Activated T-helper 17 cell treated with anti-CD3 and anti-CD28 coated beads, Interleukin-2, amount 50 U/mL, for 72 hours (primary cell): ENCODE measurements around the gene YLPM1. TPM values are rescaled to one million over a fixed set of nuclear protein-coding genes. Genes with fewer than 3 reads are reported as not detected.
A peak's percentile ranks its signal among the peaks of the same experiment; 100 is the strongest.
"Not testable (repeated sequence)": the region's sequence is repeated elsewhere in the genome, so short reads cannot be mapped to it uniquely, and the experiment has no call there.

Experiments
- ATAC-seq: fragments of 150-1000 bp; cut with Tn5 transposase; replicated peaks from 2 replicates; pipeline ENCODE4 v1.10.0; 2021; ENCODE audit warnings: mild to moderate bottlenecking, moderate library complexity
- H3K27ac Mint-ChIP-seq: one replicate; pipeline ENCODE4 v1.8.0; 2022; ENCODE audit warnings: mixed read lengths
- H3K27me3 Mint-ChIP-seq: one replicate; pipeline ENCODE4 v1.8.0; 2022; ENCODE audit warnings: mixed read lengths
- H3K36me3 Mint-ChIP-seq: one replicate; pipeline ENCODE4 v1.8.0; 2022; ENCODE audit warnings: low read depth, mild to moderate bottlenecking, mixed read lengths
- H3K4me1 Mint-ChIP-seq: one replicate; pipeline ENCODE4 v1.8.0; 2022; ENCODE audit warnings: mixed read lengths
- H3K4me3 Mint-ChIP-seq: one replicate; pipeline ENCODE4 v1.8.0; 2022; ENCODE audit warnings: mild to moderate bottlenecking, mixed read lengths
- H3K9me3 Mint-ChIP-seq: one replicate; pipeline ENCODE4 v1.8.0; 2022; ENCODE audit warnings: mixed read lengths
- total RNA-seq, 2 donors: library from RNA; stranded (reverse); gene quantifications; one replicate each; pipeline ENCODE4 v1.2.3, GENCODE V29; 2022

YLPM1 gene
- total RNA-seq, result 10 to 100 TPM; 52.1 to 59.0 TPM

GRCh38 chr14:74762917-74763802 lies at the start of gene YLPM1:
TSS of gene YLPM1 (plus strand) at chr14:74763316. CDS start at chr14:74763490, 174 bp downstream.
- peak; percentile 95 for ATAC-seq
- Mint-ChIP-seq H3K27ac (peak within 1 kb of the TSS; percentile 98), H3K4me3 (peak within 1 kb of the TSS; percentile 88), H3K27me3 (no peaks in the 10 kb centered on the region), H3K9me3 (no peaks in the 10 kb centered on the region), H3K4me1 (peaks cover 27% of the 10 kb centered on the region), H3K36me3 (peaks cover 42% of the 10 kb centered on the region)

GRCh38 chr14:74713395-74713735 lies 49.8 kb upstream of the YLPM1 start:
- Mint-ChIP-seq H3K9me3 (no peaks in the 10 kb centered on the region), H3K27ac (peak overlapping the region; percentile 91), H3K36me3 (peaks cover 53% of the 10 kb centered on the region), H3K27me3 (no peaks in the 10 kb centered on the region), H3K4me3 (peak overlapping the region; percentile 88), H3K4me1 (peaks cover 12% of the 10 kb centered on the region)
- no peak for ATAC-seq

GRCh38 chr14:74720526-74720925 lies 42.6 kb upstream of the YLPM1 start:
- Mint-ChIP-seq H3K9me3 (no peaks in the 10 kb centered on the region), H3K36me3 (peaks cover 92% of the 10 kb centered on the region), H3K27me3 (no peaks in the 10 kb centered on the region), H3K4me3 (no peak overlapping the region), H3K4me1 (no peaks in the 10 kb centered on the region), H3K27ac (no peak overlapping the region)
- no peak for ATAC-seq

GRCh38 chr14:74723134-74723533 lies 40.0 kb upstream of the YLPM1 start:
- no peaks in the 10 kb centered on the region for H3K4me1 Mint-ChIP-seq
- H3K27me3 Mint-ChIP-seq, result no peaks in the 10 kb centered on the region
- no peak overlapping the region for H3K4me3 Mint-ChIP-seq
- no peak for ATAC-seq
- peaks cover 79% of the 10 kb centered on the region for H3K36me3 Mint-ChIP-seq
- H3K27ac Mint-ChIP-seq, result no peak overlapping the region
- no peaks in the 10 kb centered on the region for H3K9me3 Mint-ChIP-seq

- Mint-ChIP-seq H3K27me3 (no peaks in the 10 kb centered on the region), H3K4me3 (no peak overlapping the region), H3K27ac (no peak overlapping the region), H3K4me1 (no peaks in the 10 kb centered on the region), H3K9me3 (no peaks in the 10 kb centered on the region), H3K36me3 (peaks cover 83% of the 10 kb centered on the region)
- no peak for ATAC-seq
Observed at GRCh38 chr14:74732387-74732786, 30.7 kb upstream of the YLPM1 start.

GRCh38 chr14:74733221-74733620 lies 29.9 kb upstream of the YLPM1 start:
- Mint-ChIP-seq H3K4me3 (no peak overlapping the region), H3K9me3 (no peaks in the 10 kb centered on the region), H3K36me3 (peaks cover 87% of the 10 kb centered on the region), H3K27me3 (no peaks in the 10 kb centered on the region), H3K4me1 (no peaks in the 10 kb centered on the region), H3K27ac (no peak overlapping the region)
- no peak for ATAC-seq

- H3K4me1 Mint-ChIP-seq, result no peaks in the 10 kb centered on the region
- peaks cover 88% of the 10 kb centered on the region for H3K36me3 Mint-ChIP-seq
- ATAC-seq, result no peak
- no peak overlapping the region for H3K4me3 Mint-ChIP-seq
- no peaks in the 10 kb centered on the region for H3K27me3 Mint-ChIP-seq
- H3K27ac Mint-ChIP-seq, result no peak overlapping the region
- no peaks in the 10 kb centered on the region for H3K9me3 Mint-ChIP-seq
Observed at GRCh38 chr14:74735125-74735524, 28.0 kb upstream of the YLPM1 start.

- Mint-ChIP-seq H3K4me3 (no peak overlapping the region), H3K4me1 (no peaks in the 10 kb centered on the region), H3K27ac (no peak overlapping the region), H3K36me3 (peaks cover 66% of the 10 kb centered on the region), H3K9me3 (no peaks in the 10 kb centered on the region), H3K27me3 (no peaks in the 10 kb centered on the region)
- ATAC-seq, result no peak
Observed at GRCh38 chr14:74737753-74738325, 25.3 kb upstream of the YLPM1 start.

- peaks cover 49% of the 10 kb centered on the region for H3K36me3 Mint-ChIP-seq
- H3K27ac Mint-ChIP-seq, result no peak overlapping the region
- H3K4me3 Mint-ChIP-seq, result no peak overlapping the region
- no peak for ATAC-seq
- no peaks in the 10 kb centered on the region for H3K9me3 Mint-ChIP-seq
- H3K27me3 Mint-ChIP-seq, result no peaks in the 10 kb centered on the region
- no peaks in the 10 kb centered on the region for H3K4me1 Mint-ChIP-seq
Observed at GRCh38 chr14:74739293-74740030, 23.7 kb upstream of the YLPM1 start.

- Mint-ChIP-seq H3K27me3 (no peaks in the 10 kb centered on the region), H3K4me1 (no peaks in the 10 kb centered on the region), H3K27ac (no peak overlapping the region), H3K9me3 (peaks cover 5% of the 10 kb centered on the region), H3K36me3 (no peaks in the 10 kb centered on the region), H3K4me3 (no peak overlapping the region)
- ATAC-seq, result no peak
Observed at GRCh38 chr14:74747237-74747636, 15.9 kb upstream of the YLPM1 start.

- H3K36me3 Mint-ChIP-seq, result no peaks in the 10 kb centered on the region
- peaks cover 5% of the 10 kb centered on the region for H3K9me3 Mint-ChIP-seq
- H3K27me3 Mint-ChIP-seq, result no peaks in the 10 kb centered on the region
- H3K27ac Mint-ChIP-seq, result no peak overlapping the region
- H3K4me1 Mint-ChIP-seq, result no peaks in the 10 kb centered on the region
- ATAC-seq, result no peak
- no peak overlapping the region for H3K4me3 Mint-ChIP-seq
Observed at GRCh38 chr14:74754157-74754556, 9.0 kb upstream of the YLPM1 start.

GRCh38 chr14:74754899-74755298 lies 8.2 kb upstream of the YLPM1 start:
- ATAC-seq, result no peak
- no peak overlapping the region for H3K4me3 Mint-ChIP-seq
- no peaks in the 10 kb centered on the region for H3K36me3 Mint-ChIP-seq
- no peaks in the 10 kb centered on the region for H3K27me3 Mint-ChIP-seq
- H3K9me3 Mint-ChIP-seq, result peaks cover 5% of the 10 kb centered on the region
- H3K4me1 Mint-ChIP-seq, result no peaks in the 10 kb centered on the region
- no peak overlapping the region for H3K27ac Mint-ChIP-seq

- H3K27ac Mint-ChIP-seq, result no peak overlapping the region
Observed at GRCh38 chr14:74756326-74756725, 6.8 kb upstream of the YLPM1 start.

GRCh38 chr14:74758505-74758904 lies 4.6 kb upstream of the YLPM1 start:
- not testable (repeated sequence) for H3K27ac Mint-ChIP-seq, ATAC-seq, H3K4me1 Mint-ChIP-seq, H3K36me3 Mint-ChIP-seq, H3K27me3 Mint-ChIP-seq, H3K4me3 Mint-ChIP-seq, H3K9me3 Mint-ChIP-seq

More at GRCh38 chr14:74756326-74756725, 6.8 kb upstream of the YLPM1 start:
- H3K9me3 Mint-ChIP-seq, result peaks cover 5% of the 10 kb centered on the region
- H3K36me3 Mint-ChIP-seq, result no peaks in the 10 kb centered on the region
- ATAC-seq, result no peak
- no peak overlapping the region for H3K4me3 Mint-ChIP-seq
- H3K27me3 Mint-ChIP-seq, result no peaks in the 10 kb centered on the region
- no peaks in the 10 kb centered on the region for H3K4me1 Mint-ChIP-seq
